ENCODE results near the gene ARRB1.

DNA sequence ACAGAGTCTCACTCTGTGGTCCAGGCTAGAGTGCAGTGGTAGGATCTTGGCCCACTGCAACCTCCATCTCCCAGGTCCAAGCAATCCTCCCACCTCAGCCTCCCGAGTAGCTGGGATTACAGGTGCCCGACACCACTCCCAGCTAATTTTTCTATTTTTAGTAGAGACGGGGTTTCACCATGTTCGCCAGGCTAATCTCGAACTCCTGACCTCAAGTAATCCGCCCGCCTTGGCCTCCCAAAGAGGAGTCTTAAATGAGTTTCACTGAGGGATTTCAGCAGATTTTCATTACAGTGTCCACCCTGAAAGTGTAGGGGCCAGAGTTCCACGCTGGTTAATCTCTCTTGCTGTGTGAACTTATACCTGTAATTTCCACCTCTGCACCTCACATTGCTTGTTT lies 47.4 kb upstream of the ARRB1 start:
- TF ChIP-seq POLR2AphosphoS5 (IDR thresholded peaks at IDR 0.05) (no peak), POLR2A (IDR thresholded peaks at IDR 0.05; ENCODE audit: low read depth) (no peak), EP300 (IDR thresholded peaks at IDR 0.05) (no peak)
- TF ChIP-seq, protein P1, sequence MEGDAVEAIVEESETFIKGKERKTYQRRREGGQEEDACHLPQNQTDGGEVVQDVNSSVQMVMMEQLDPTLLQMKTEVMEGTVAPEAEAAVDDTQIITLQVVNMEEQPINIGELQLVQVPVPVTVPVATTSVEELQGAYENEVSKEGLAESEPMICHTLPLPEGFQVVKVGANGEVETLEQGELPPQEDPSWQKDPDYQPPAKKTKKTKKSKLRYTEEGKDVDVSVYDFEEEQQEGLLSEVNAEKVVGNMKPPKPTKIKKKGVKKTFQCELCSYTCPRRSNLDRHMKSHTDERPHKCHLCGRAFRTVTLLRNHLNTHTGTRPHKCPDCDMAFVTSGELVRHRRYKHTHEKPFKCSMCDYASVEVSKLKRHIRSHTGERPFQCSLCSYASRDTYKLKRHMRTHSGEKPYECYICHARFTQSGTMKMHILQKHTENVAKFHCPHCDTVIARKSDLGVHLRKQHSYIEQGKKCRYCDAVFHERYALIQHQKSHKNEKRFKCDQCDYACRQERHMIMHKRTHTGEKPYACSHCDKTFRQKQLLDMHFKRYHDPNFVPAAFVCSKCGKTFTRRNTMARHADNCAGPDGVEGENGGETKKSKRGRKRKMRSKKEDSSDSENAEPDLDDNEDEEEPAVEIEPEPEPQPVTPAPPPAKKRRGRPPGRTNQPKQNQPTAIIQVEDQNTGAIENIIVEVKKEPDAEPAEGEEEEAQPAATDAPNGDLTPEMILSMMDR (IDR thresholded peaks at IDR 0.05): no peak
